ENCODE measurements around the gene SYT13. TPM values are rescaled to one million over a fixed set of nuclear protein-coding genes. Genes with fewer than 3 reads are reported as not detected.

SYT13 gene
- total RNA-seq, 1 donor from 2014 or later, result not detected

- no peak for DNase-seq (ENCODE audit: low spot score in 2 of 2)
- no peak overlapping the region for H3K27ac ChIP-seq
- peaks cover 15 to 43% of the 10 kb centered on the region in 2 donors for H3K4me1 ChIP-seq
- peaks cover 9 to 20% of the 10 kb centered on the region in 2 donors for H3K36me3 ChIP-seq
- intact Hi-C loops (cut with DNase I), result no loop called here
- H3K27me3 ChIP-seq, result no peaks in the 10 kb centered on the region
- no peak for TF ChIP-seq CTCF (IDR thresholded peaks at IDR 0.05)
- no peaks in the 10 kb centered on the region for H3K9me3 ChIP-seq
- H3K4me3 ChIP-seq, result no peak overlapping the region
Observed at GRCh38 chr11:45205978-45206377, 80.2 kb downstream of the SYT13 start.

- intact Hi-C loops (cut with DNase I), result no loop called here
Observed at GRCh38 chr11:45204761-45205160, 81.4 kb downstream of the SYT13 start.

GRCh38 chr11:45193695-45194094, 92.4 kb downstream of the SYT13 start:
- H3K4me3 ChIP-seq, result no peak overlapping the region
- DNase-seq (ENCODE audit: low spot score in 2 of 2), result no peak
- peaks cover 10 to 17% of the 10 kb centered on the region in 2 donors for H3K36me3 ChIP-seq
- H3K4me1 ChIP-seq, result peaks cover 0 to 4% of the 10 kb centered on the region in 2 donors
- no peaks in the 10 kb centered on the region for H3K27me3 ChIP-seq
- peak overlapping the region in 1 of 2 donors; percentile 26 for H3K27ac ChIP-seq
- no peak for TF ChIP-seq CTCF (IDR thresholded peaks at IDR 0.05)
- intact Hi-C loops (cut with DNase I), result no loop called here
- no peaks in the 10 kb centered on the region for H3K9me3 ChIP-seq

More at GRCh38 chr11:45204761-45205160, 81.4 kb downstream of the SYT13 start:
- no peak for DNase-seq (ENCODE audit: low spot score in 2 of 2)
- Histone ChIP-seq H3K27me3 (no peaks in the 10 kb centered on the region), H3K27ac (no peak overlapping the region), H3K4me3 (no peak overlapping the region), H3K36me3 (peaks cover 9 to 20% of the 10 kb centered on the region in 2 donors), H3K9me3 (no peaks in the 10 kb centered on the region), H3K4me1 (peaks cover 7 to 36% of the 10 kb centered on the region in 2 donors)
- TF ChIP-seq CTCF (IDR thresholded peaks at IDR 0.05), result no peak

Other genes starting within 250 kb of the SYT13 start
- 36.5 TPM for gene PRDM11, start 139.7 kb downstream of the SYT13 start, total RNA-seq